ENCODE results near the gene ANGPTL8.
A peak's percentile ranks its signal among the peaks of the same experiment; 100 is the strongest.

The ANGPTL8 gene

GRCh38 chr19:11204076-11204602, 35.3 kb upstream of the ANGPTL8 start:
- no peak for DNase-seq

GRCh38 chr19:11204943-11205349, 34.5 kb upstream of the ANGPTL8 start:
- DNase-seq: peak in 1 of 2 experiments; percentile 54

GRCh38 chr19:11205939-11206570, 33.4 kb upstream of the ANGPTL8 start:
- no peak for DNase-seq

- DNase-seq: peak in 1 of 2 experiments; percentile 60
These were observed 30.6 kb upstream of the ANGPTL8 start for GRCh38 chr19:11208561-11209471.

GRCh38 chr19:11209839-11210655, 29.4 kb upstream of the ANGPTL8 start:
- DNase-seq: no peak

GRCh38 chr19:11210656-11210928, 28.8 kb upstream of the ANGPTL8 start:
- DNase-seq: no peak

- no peak for DNase-seq
These were observed 25.0 kb upstream of the ANGPTL8 start for GRCh38 chr19:11214387-11214786.

- DNase-seq: no peak
These were observed 18.3 kb upstream of the ANGPTL8 start for GRCh38 chr19:11221082-11221598.

GRCh38 chr19:11223200-11223599, 16.2 kb upstream of the ANGPTL8 start:
- no peak for DNase-seq

GRCh38 chr19:11224429-11224828, 15.0 kb upstream of the ANGPTL8 start:
- DNase-seq: no peak

GRCh38 chr19:11225172-11225571, 14.2 kb upstream of the ANGPTL8 start:
- DNase-seq: no peak

GRCh38 chr19:11225815-11226214, 13.6 kb upstream of the ANGPTL8 start:
- no peak for DNase-seq

- DNase-seq: no peak
These were observed 12.7 kb upstream of the ANGPTL8 start for GRCh38 chr19:11226716-11227166.

- DNase-seq: no peak
These were observed 12.1 kb upstream of the ANGPTL8 start for GRCh38 chr19:11227195-11227886.

- DNase-seq: no peak
These were observed 8.6 kb upstream of the ANGPTL8 start for GRCh38 chr19:11230621-11231386.

GRCh38 chr19:11232555-11232954, 6.9 kb upstream of the ANGPTL8 start:
- DNase-seq: no peak

GRCh38 chr19:11233073-11233472, 6.3 kb upstream of the ANGPTL8 start:
- no peak for DNase-seq

GRCh38 chr19:11234486-11235075, 4.8 kb upstream of the ANGPTL8 start:
- DNase-seq: no peak

- DNase-seq: no peak
These were observed 2.8 kb upstream of the ANGPTL8 start for GRCh38 chr19:11236324-11237301.

GRCh38 chr19:11237321-11237720, 2.1 kb upstream of the ANGPTL8 start:
- DNase-seq: no peak
